ENCODE measurements around the gene SNF8.

The SNF8 gene, protein sequence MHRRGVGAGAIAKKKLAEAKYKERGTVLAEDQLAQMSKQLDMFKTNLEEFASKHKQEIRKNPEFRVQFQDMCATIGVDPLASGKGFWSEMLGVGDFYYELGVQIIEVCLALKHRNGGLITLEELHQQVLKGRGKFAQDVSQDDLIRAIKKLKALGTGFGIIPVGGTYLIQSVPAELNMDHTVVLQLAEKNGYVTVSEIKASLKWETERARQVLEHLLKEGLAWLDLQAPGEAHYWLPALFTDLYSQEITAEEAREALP

GRCh38 chr17:48944515-48945260 is at the start of gene SNF8:
Gene SNF8 (minus strand): TSS chr17:48944842. CDS start chr17:48944734, 108 bp downstream.
- Histone ChIP-seq H3K36me3 (ENCODE audit: control insufficient read depth, insufficient read depth, low read length) (no peaks in the 10 kb centered on the region), H3K9ac (peak within 1 kb of the TSS; percentile 33), H3K9me3 (ENCODE audit: control insufficient read depth, low read length) (no peaks in the 10 kb centered on the region), H3K4me1 (peaks cover 3% of the 10 kb centered on the region), H3K79me2 (no peaks in the 10 kb centered on the region), H3K27ac (peak within 1 kb of the TSS; percentile 78), H2AFZ (peak within 1 kb of the TSS; percentile 100), H3K4me3 (ENCODE audit: low read depth, low read length) (peak within 1 kb of the TSS; percentile 87), H3K27me3 (ENCODE audit: control insufficient read depth, insufficient read depth, low read length) (no peaks in the 10 kb centered on the region), H3K4me2 (ENCODE audit: low read length) (peak within 1 kb of the TSS; percentile 85)
- TF ChIP-seq, protein P1, sequence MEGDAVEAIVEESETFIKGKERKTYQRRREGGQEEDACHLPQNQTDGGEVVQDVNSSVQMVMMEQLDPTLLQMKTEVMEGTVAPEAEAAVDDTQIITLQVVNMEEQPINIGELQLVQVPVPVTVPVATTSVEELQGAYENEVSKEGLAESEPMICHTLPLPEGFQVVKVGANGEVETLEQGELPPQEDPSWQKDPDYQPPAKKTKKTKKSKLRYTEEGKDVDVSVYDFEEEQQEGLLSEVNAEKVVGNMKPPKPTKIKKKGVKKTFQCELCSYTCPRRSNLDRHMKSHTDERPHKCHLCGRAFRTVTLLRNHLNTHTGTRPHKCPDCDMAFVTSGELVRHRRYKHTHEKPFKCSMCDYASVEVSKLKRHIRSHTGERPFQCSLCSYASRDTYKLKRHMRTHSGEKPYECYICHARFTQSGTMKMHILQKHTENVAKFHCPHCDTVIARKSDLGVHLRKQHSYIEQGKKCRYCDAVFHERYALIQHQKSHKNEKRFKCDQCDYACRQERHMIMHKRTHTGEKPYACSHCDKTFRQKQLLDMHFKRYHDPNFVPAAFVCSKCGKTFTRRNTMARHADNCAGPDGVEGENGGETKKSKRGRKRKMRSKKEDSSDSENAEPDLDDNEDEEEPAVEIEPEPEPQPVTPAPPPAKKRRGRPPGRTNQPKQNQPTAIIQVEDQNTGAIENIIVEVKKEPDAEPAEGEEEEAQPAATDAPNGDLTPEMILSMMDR (IDR thresholded peaks at IDR 0.05), result no peak

GRCh38 chr17:48993951-48994350 is 49.3 kb upstream of the SNF8 start:
- no peak overlapping the region for H2AFZ ChIP-seq
- no peak overlapping the region for H3K4me2 ChIP-seq (ENCODE audit: low read length)
- no peak overlapping the region for H3K9ac ChIP-seq
- no peak overlapping the region for H3K4me3 ChIP-seq (ENCODE audit: low read depth, low read length)
- no peaks in the 10 kb centered on the region for H3K36me3 ChIP-seq (ENCODE audit: control insufficient read depth, insufficient read depth, low read length)
- peaks cover 32% of the 10 kb centered on the region for H3K27me3 ChIP-seq (ENCODE audit: control insufficient read depth, insufficient read depth, low read length)
- TF ChIP-seq, protein P1 (IDR thresholded peaks at IDR 0.05), result no peak
- H3K27ac ChIP-seq, result no peak overlapping the region
- no peaks in the 10 kb centered on the region for H3K9me3 ChIP-seq (ENCODE audit: control insufficient read depth, low read length)
- H3K79me2 ChIP-seq, result no peaks in the 10 kb centered on the region
- H3K4me1 ChIP-seq, result no peaks in the 10 kb centered on the region

DNA sequence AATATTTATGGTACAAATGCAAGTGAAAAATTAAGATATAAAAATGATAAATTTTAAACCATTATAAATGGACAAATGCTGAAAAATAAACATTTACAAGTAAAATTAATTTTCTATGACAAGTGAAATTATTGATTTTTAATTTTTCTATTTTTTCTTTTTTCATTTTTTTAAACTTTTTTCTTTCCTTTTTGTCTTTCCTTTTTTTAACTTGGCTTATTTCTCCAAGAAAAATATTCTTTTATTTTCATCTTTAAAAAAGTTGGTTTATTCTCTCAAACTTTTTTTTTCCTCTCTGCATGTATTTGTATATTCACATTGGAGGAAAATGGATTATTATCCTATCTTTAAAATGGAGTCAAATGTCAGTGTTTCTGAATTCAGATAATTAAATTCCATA is 48.7 kb upstream of the SNF8 start:
- Histone ChIP-seq H3K4me1 (no peaks in the 10 kb centered on the region), H3K27ac (no peak overlapping the region), H3K27me3 (ENCODE audit: control insufficient read depth, insufficient read depth, low read length) (peaks cover 29% of the 10 kb centered on the region), H3K79me2 (no peaks in the 10 kb centered on the region), H2AFZ (no peak overlapping the region), H3K9me3 (ENCODE audit: control insufficient read depth, low read length) (no peaks in the 10 kb centered on the region), H3K4me3 (ENCODE audit: low read depth, low read length) (no peak overlapping the region), H3K9ac (no peak overlapping the region), H3K4me2 (ENCODE audit: low read length) (no peak overlapping the region), H3K36me3 (ENCODE audit: control insufficient read depth, insufficient read depth, low read length) (no peaks in the 10 kb centered on the region)
- TF ChIP-seq, protein P1 (IDR thresholded peaks at IDR 0.05), result no peak

GRCh38 chr17:48992444-48992843 is 47.8 kb upstream of the SNF8 start:
- H2AFZ ChIP-seq, result no peak overlapping the region
- H3K9me3 ChIP-seq (ENCODE audit: control insufficient read depth, low read length), result no peaks in the 10 kb centered on the region
- no peaks in the 10 kb centered on the region for H3K79me2 ChIP-seq
- no peaks in the 10 kb centered on the region for H3K36me3 ChIP-seq (ENCODE audit: control insufficient read depth, insufficient read depth, low read length)
- H3K4me1 ChIP-seq, result no peaks in the 10 kb centered on the region
- no peak overlapping the region for H3K4me2 ChIP-seq (ENCODE audit: low read length)
- TF ChIP-seq, protein P1 (IDR thresholded peaks at IDR 0.05), result no peak
- no peak overlapping the region for H3K4me3 ChIP-seq (ENCODE audit: low read depth, low read length)
- H3K27ac ChIP-seq, result no peak overlapping the region
- H3K9ac ChIP-seq, result no peak overlapping the region
- H3K27me3 ChIP-seq (ENCODE audit: control insufficient read depth, insufficient read depth, low read length), result peaks cover 21% of the 10 kb centered on the region
